COR-L47 (cell line): ENCODE measurements around the gene ST3GAL3.
A peak's percentile ranks its signal among the peaks of the same experiment; 100 is the strongest.

Source experiments
- DNase-seq: peaks from one replicate; lab custom pipeline; 2025; lab: John Stamatoyannopoulos, UW

ST3GAL3 gene

GRCh38 chr1:43878854-43879253 lies 171.5 kb downstream of the ST3GAL3 start:
- peak; percentile 61 for DNase-seq

- DNase-seq, result no peak
Observed at GRCh38 chr1:43879414-43879813, 172.1 kb downstream of the ST3GAL3 start.

- no peak for DNase-seq
Observed at GRCh38 chr1:43879996-43880395, 172.7 kb downstream of the ST3GAL3 start.

GRCh38 chr1:43880604-43881003 lies 173.3 kb downstream of the ST3GAL3 start:
- no peak for DNase-seq

GRCh38 chr1:43881415-43881814 lies 174.1 kb downstream of the ST3GAL3 start:
- DNase-seq, result no peak

- DNase-seq, result no peak
Observed at GRCh38 chr1:43882763-43883162, 175.4 kb downstream of the ST3GAL3 start.

GRCh38 chr1:43883321-43883720 lies 176.0 kb downstream of the ST3GAL3 start:
- DNase-seq, result peak; percentile 71

GRCh38 chr1:43885279-43885801 lies 178.0 kb downstream of the ST3GAL3 start:
- DNase-seq, result no peak

GRCh38 chr1:43887748-43888147 lies 180.4 kb downstream of the ST3GAL3 start:
- DNase-seq, result no peak

- no peak for DNase-seq
Observed at GRCh38 chr1:43890815-43891214, 183.5 kb downstream of the ST3GAL3 start.

- no peak for DNase-seq
Observed at GRCh38 chr1:43893006-43893405, 185.7 kb downstream of the ST3GAL3 start.

GRCh38 chr1:43898981-43899380 lies 191.6 kb downstream of the ST3GAL3 start:
- DNase-seq, result no peak

- no peak for DNase-seq
Observed at GRCh38 chr1:43900386-43900785, 193.1 kb downstream of the ST3GAL3 start.

- no peak for DNase-seq
Observed at GRCh38 chr1:43901196-43901961, 194.0 kb downstream of the ST3GAL3 start.

GRCh38 chr1:43902058-43902831 lies 194.9 kb downstream of the ST3GAL3 start:
- DNase-seq, result no peak

GRCh38 chr1:43904660-43905551 lies 197.6 kb downstream of the ST3GAL3 start:
- no peak for DNase-seq

GRCh38 chr1:43908226-43908625 lies 200.9 kb downstream of the ST3GAL3 start:
- no peak for DNase-seq

- no peak for DNase-seq
Observed at GRCh38 chr1:43908858-43909257, 201.5 kb downstream of the ST3GAL3 start.

GRCh38 chr1:43910343-43910742 lies 203.0 kb downstream of the ST3GAL3 start:
- no peak for DNase-seq

- DNase-seq, result no peak
Observed at GRCh38 chr1:43912607-43913006, 205.3 kb downstream of the ST3GAL3 start.

GRCh38 chr1:43913051-43913501 lies 205.7 kb downstream of the ST3GAL3 start:
- DNase-seq, result no peak
